DOHH2 (cell line): ENCODE results near the gene NDC80.
A peak's percentile ranks its signal among the peaks of the same experiment; 100 is the strongest.

ENCODE experiments used
- H3F3A ChIP-seq: fragments of 200-600 bp; sonication (generic), shearing (Covaris generic); 2 replicates; pipeline ENCODE4 v1.6.0; 2016; ENCODE audit warnings: antibody characterized with exemption, mild to moderate bottlenecking; ENCODE audit not compliant: control insufficient read depth, insufficient read depth
- H3K27ac ChIP-seq: fragments of 200-600 bp; sonication (generic); 2 replicates; pipeline ENCODE4 v1.5.1; 2014; ENCODE audit warnings: low read depth, mild to moderate bottlenecking, low read length, moderate library complexity
- H3K27me3 ChIP-seq: fragments of 200-600 bp; sonication (generic); 2 replicates; pipeline ENCODE4 v1.6.1; 2014; ENCODE audit warnings: mild to moderate bottlenecking, low read length, mixed read lengths; ENCODE audit not compliant: control insufficient read depth
- H3K36me3 ChIP-seq: fragments of 200-600 bp; sonication (generic); 2 replicates; pipeline ENCODE4 v1.6.1; 2014; ENCODE audit warnings: mild to moderate bottlenecking, low read length, moderate library complexity, mixed read lengths; ENCODE audit not compliant: control insufficient read depth
- H3K4me1 ChIP-seq: fragments of 200-600 bp; sonication (generic); 2 replicates; pipeline ENCODE4 v1.6.1; 2014; ENCODE audit warnings: mild to moderate bottlenecking, low read length, mixed read lengths; ENCODE audit not compliant: control insufficient read depth
- H3K4me2 ChIP-seq: fragments of 200-600 bp; sonication (generic); 2 replicates; pipeline ENCODE4 v1.6.0; 2014; ENCODE audit warnings: mild to moderate bottlenecking, low read length, moderate library complexity
- H3K4me3 ChIP-seq: fragments of 200-600 bp; sonication (generic); 2 replicates; pipeline ENCODE4 v1.5.1; 2014; ENCODE audit warnings: mild to moderate bottlenecking, low read length, mixed read lengths
- H3K79me2 ChIP-seq: fragments of 200-600 bp; sonication (generic); 2 replicates; pipeline ENCODE4 v1.6.1; 2014; ENCODE audit warnings: mild to moderate bottlenecking, low read length, mixed read lengths; ENCODE audit not compliant: control insufficient read depth
- H3K9me2 ChIP-seq: fragments of 200-600 bp; sonication (generic); replicated peaks from 2 replicates; pipeline ENCODE4 v1.6.1; 2014; ENCODE audit warnings: mild to moderate bottlenecking, low read length, mixed read lengths; ENCODE audit not compliant: control insufficient read depth
- H3K9me3 ChIP-seq: fragments of 200-600 bp; sonication (generic); 2 replicates; pipeline ENCODE4 v1.6.1; 2014; ENCODE audit warnings: antibody characterized with exemption, low read length, mixed read lengths; ENCODE audit not compliant: control insufficient read depth, insufficient read depth
- H4K20me1 ChIP-seq: fragments of 200-600 bp; sonication (generic); 2 replicates; pipeline ENCODE4 v1.6.0; 2014; ENCODE audit warnings: low read depth, mild to moderate bottlenecking, antibody characterized with exemption, low read length, moderate library complexity; ENCODE audit not compliant: control insufficient read depth, insufficient read depth
- CTCF ChIP-seq: fragments of 200-600 bp; sonication (generic); IDR thresholded peaks from one replicate; pipeline ENCODE4 v1.5.1; 2014; ENCODE audit warnings: antibody characterized with exemption, mild to moderate bottlenecking, low read depth, low read length; ENCODE audit not compliant: poor library complexity, severe bottlenecking
- EZH2phosphoT487 ChIP-seq: fragments of 200-600 bp; sonication (generic); IDR thresholded peaks from 2 replicates; pipeline ENCODE4 v1.6.1; 2017; ENCODE audit warnings: borderline replicate concordance, mild to moderate bottlenecking, antibody characterized with exemption, low read length, moderate library complexity, mixed read lengths

NDC80 gene

GRCh38 chr18:2572892-2573291 lies 1.5 kb downstream of the NDC80 start:
- Histone ChIP-seq H4K20me1 (no peaks in the 10 kb centered on the region), H3K27me3 (no peaks in the 10 kb centered on the region), H3K36me3 (peaks cover 63% of the 10 kb centered on the region), H3F3A (peaks cover 1% of the 10 kb centered on the region; the same call in 1 of the 2 replicates), H3K27ac (no peak overlapping the region), H3K9me2 (no peaks in the 10 kb centered on the region), H3K9me3 (no peaks in the 10 kb centered on the region), H3K79me2 (peaks cover 93% of the 10 kb centered on the region), H3K4me2 (peak overlapping the region; percentile 88), H3K4me3 (peak overlapping the region; percentile 98), H3K4me1 (peaks cover 31% of the 10 kb centered on the region)
- TF ChIP-seq EZH2phosphoT487 = no peak
- TF ChIP-seq CTCF = no peak

- peaks cover 68% of the 10 kb centered on the region for H3K36me3 ChIP-seq
- no peaks in the 10 kb centered on the region for H4K20me1 ChIP-seq
- H3K79me2 ChIP-seq = peaks cover 92% of the 10 kb centered on the region
- H3F3A ChIP-seq = peaks cover 6% of the 10 kb centered on the region; the same call in 1 of the 2 replicates
- peak overlapping the region; percentile 88 for H3K4me2 ChIP-seq
- no peaks in the 10 kb centered on the region for H3K27me3 ChIP-seq
- H3K9me3 ChIP-seq = no peaks in the 10 kb centered on the region
- no peak for TF ChIP-seq CTCF
- TF ChIP-seq EZH2phosphoT487 = no peak
- H3K27ac ChIP-seq = no peak overlapping the region
- peaks cover 31% of the 10 kb centered on the region for H3K4me1 ChIP-seq
- peak overlapping the region; percentile 98 for H3K4me3 ChIP-seq
- no peaks in the 10 kb centered on the region for H3K9me2 ChIP-seq
These were observed 2.1 kb downstream of the NDC80 start for GRCh38 chr18:2573408-2573807.

GRCh38 chr18:2587788-2588187 lies 16.4 kb downstream of the NDC80 start:
- H3K9me2 ChIP-seq = no peaks in the 10 kb centered on the region
- H3F3A ChIP-seq = no peaks in the 10 kb centered on the region
- no peak overlapping the region for H3K4me2 ChIP-seq
- H3K4me3 ChIP-seq = no peak overlapping the region
- no peaks in the 10 kb centered on the region for H3K79me2 ChIP-seq
- H3K36me3 ChIP-seq = peaks cover 91% of the 10 kb centered on the region
- no peaks in the 10 kb centered on the region for H3K27me3 ChIP-seq
- no peaks in the 10 kb centered on the region for H3K4me1 ChIP-seq
- H3K9me3 ChIP-seq = no peaks in the 10 kb centered on the region
- no peak overlapping the region for H3K27ac ChIP-seq
- H4K20me1 ChIP-seq = no peaks in the 10 kb centered on the region
- TF ChIP-seq CTCF (no peak), EZH2phosphoT487 (no peak)
